Muscle of back (tissue), 11 donors: ENCODE measurements around the gene ANKS1A. TPM values are rescaled to one million over a fixed set of nuclear protein-coding genes. Genes with fewer than 3 reads are reported as not detected.
"Not testable (repeated sequence)": the region's sequence is repeated elsewhere in the genome, so short reads cannot be mapped to it uniquely, and the experiment has no call there.

Experiments
- DNase-seq, 3 donors: peaks; one replicate each; pipeline versions ENCODE4 v3.0.0 to v3.0.0-alpha.2; 2013
- polyA plus RNA-seq, 10 donors: library from polyadenylated mRNA; unstranded; fragments of 120-200 nt; gene quantifications; one replicate each; pipeline ENCODE4 v1.2.1, GENCODE V29; 2013; ENCODE audit not compliant: insufficient read length in 10 of 10

Gene ANKS1A
- polyA plus RNA-seq, 10 donors, result 27.0 to 45.3 (median 34.3) TPM

DNA sequence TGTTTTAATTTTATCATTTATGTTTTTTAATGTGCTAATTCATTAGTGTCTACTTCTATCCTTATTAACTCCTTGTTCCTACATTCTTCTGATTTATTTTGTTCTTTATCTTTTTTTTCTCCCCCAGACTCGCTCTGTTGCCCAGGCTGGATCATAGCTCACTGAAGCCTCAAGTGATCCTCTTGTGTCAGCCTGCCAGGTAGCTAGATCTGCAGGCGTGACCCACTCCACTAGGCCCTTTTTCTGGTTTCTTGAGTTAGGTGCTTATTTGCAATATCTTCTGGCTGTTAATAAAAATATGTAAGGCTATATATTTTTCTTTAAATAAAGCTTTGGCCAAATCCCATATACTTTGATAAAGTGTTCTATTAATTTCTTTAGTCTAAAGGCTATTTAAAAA lies 4.1 kb upstream of the ANKS1A start:
- DNase-seq, result no peak

DNA sequence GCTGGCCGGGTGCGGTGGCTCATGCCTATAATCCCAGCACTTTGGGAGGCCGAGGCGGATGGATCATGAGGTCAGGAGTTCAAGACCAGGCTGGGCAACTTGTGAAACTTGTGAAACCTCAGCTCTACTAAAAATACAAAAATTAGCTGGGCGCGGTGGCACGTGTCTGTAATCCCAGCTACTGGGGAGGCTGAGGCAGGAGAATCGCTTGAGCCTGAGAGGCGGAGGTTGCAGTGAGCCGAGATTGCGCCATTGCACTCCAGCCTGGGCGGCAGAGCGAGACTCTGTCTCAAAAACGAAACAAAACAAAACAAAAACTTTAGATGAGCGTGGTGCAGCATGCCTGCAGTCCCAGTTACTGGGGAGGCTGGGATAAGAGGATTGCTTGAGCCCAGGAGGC lies 3.2 kb upstream of the ANKS1A start:
- not testable (repeated sequence) for DNase-seq

GRCh38 chr6:34887753-34888513 lies 1.1 kb upstream of the ANKS1A start, which contains the start of gene TAF11:
TSS of gene TAF11 (minus strand) at chr6:34888042. CDS start at chr6:34887957, 85 bp downstream.
- peak; percentile 96 to 99 (median 98) for DNase-seq

DNA sequence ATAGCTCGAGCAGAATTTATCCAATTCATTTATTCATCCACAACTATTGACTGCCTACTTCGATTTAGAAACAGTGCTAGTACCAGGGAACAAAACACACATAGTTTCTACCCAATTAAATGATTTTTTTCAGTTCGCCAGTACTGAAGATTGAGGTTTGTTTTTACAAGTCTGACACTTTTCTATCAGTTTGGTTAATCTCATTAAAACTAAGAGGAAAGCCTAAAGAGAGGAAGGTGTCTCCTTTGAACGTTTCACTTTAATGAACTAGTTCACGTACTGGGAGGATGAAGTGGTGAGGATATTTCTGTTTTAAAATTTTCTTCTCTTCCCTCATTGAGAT lies 570 bp upstream of the ANKS1A start:
- DNase-seq, result peak in 1 of 3 donors; percentile 7

GRCh38 chr6:34890533-34890925 lies 1.5 kb downstream of the ANKS1A start:
- peak in 1 of 3 donors; percentile 18 for DNase-seq

- DNase-seq, result no peak
These were observed 2.2 kb downstream of the ANKS1A start for GRCh38 chr6:34891296-34891695.

DNA sequence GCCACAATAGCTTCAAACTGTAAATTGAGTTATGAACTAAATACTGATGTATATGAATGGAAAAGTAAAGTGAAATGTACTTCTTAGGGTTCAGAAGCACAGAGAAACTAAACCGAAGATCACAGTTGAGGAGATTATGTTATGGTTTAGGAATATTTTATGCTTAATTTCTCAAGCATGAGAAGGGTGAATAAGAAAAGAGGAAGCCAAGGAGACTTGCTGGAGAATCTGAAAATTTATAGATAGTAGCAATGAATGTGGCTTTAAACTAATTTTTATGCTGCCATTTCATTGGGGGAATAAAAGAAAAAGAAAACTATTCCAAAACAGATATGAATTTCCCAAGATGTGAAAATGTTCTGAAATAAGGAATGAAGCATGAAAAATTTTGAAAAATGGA lies 5.6 kb downstream of the ANKS1A start:
- no peak for DNase-seq

- DNase-seq, result no peak
These were observed 8.1 kb downstream of the ANKS1A start for GRCh38 chr6:34897130-34897529.

DNA sequence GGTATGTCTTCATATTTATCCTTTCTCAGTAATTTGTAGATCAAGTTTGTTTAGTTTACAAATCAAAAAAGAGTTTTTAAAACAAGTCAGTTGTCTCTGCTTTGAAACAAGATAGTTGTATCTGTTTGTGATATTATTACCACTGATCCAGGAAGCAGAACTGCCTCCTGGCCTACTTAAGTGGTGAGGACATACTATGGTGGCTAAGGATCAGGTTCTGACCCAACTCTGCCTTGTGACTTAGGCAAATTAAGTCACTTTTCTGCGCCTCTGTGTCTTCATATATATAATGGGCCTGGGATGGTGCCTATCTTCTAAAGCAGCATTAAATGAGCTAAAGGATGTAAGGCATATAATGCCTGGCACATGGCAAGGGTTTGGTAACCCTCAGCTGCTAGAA lies 8.7 kb downstream of the ANKS1A start:
- no peak for DNase-seq

DNA sequence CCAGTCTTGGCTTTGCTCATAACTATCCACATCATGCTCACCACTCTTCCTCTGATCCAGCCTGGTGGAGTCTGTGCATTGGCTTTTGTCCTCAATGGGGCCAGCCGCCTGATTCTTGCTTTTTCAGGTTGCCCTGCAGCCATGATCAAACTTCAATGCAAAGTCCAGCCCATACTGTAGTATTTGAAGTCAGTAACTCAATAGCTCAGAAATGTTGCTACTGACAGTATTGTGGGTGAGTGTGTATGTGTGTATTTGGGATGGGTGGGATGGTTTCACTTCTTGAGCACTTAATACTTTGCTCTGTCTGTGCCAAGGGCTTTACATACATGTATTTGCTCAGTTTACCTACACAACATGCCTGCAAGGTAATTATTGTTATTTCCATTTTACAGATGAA lies 10.7 kb downstream of the ANKS1A start:
- not testable (repeated sequence) for DNase-seq

- no peak for DNase-seq
These were observed 11.4 kb downstream of the ANKS1A start for GRCh38 chr6:34900321-34901031.

DNA sequence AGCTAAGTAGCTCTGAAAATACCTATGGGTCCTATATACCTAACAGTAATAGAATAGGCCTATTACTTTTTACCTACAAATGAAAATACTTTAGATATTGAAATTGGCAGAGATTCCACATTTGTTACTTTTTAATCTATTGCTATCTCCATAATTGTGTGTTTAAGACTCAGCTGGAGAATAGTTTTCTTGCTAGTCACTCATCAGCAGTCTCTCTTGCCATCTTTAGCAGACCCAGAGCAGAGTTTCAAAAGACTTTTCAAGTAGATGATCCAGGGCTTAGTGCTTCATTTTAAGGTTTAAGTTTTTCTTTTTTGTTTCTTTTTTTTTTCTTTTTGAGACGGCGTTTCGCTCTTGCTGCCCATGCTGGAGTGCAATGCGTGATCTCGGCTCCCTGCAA lies 12.9 kb downstream of the ANKS1A start:
- DNase-seq, result no peak

- no peak for DNase-seq
These were observed 16.0 kb downstream of the ANKS1A start for GRCh38 chr6:34904990-34905613.

DNA sequence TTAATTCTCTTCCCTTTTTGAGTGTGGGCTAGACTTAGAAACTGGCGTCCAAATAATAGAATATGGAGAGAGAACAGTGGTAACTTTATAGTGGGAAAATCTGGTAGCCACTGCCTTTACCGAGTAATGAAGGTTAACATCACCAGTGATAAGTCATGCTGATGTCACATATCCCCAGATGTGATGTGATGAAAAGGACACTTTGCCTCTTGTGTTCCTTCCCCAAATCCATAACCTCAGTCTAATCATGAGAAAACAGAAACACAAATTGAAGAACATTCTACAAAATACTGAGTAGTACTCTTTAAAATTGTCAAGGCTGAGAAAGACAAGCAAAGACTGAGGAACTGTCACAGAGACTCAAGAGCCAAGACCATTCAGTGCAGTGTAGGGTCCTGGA lies 17.8 kb downstream of the ANKS1A start:
- no peak for DNase-seq

DNA sequence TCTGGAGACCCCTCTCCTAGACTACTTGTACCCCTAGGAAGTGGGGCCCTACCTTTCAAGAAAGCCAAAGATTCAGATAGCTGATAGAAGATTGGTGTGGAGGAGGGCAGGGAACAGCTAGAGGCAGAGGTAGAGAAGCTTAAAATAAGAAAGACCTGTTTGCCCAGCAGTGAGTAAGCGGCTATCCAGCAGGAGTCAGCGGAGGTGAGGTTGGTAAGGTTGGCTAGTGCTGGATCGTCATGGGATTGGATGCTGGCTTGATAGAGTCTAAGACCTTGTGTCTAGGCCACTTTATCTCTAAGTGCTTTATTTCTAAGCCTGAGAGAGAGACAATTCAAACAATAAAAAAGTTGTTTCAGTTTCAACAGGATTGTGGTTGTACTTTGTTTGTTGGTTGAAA lies 19.1 kb downstream of the ANKS1A start:
- DNase-seq, result no peak

DNA sequence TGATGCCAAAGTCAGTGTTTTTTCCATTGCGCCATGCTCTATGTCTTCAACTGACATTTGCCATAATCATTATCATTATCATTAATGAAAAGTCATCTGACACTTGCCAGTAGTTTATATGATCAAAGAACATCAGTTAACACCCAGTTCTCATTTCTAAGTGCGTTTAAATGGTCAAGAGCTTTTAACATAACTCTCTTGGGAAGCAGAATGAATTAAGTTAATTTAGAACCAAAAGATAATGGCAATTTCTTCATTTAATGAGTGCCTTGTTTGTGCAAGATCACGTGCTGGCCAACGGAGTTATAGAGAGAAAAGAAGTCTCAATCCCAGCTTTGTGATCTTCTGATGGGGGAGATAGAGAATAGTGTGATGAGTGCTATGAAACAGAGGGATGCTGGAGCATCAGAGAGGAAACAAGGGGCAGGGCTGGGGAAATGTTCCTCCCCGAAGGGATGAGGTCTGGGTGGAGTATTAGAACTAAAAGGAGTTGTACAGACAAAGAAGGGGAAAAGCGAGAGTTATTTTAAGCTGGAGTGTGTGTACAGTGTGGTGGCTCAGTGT lies 20.3 kb downstream of the ANKS1A start:
- no peak for DNase-seq

DNA sequence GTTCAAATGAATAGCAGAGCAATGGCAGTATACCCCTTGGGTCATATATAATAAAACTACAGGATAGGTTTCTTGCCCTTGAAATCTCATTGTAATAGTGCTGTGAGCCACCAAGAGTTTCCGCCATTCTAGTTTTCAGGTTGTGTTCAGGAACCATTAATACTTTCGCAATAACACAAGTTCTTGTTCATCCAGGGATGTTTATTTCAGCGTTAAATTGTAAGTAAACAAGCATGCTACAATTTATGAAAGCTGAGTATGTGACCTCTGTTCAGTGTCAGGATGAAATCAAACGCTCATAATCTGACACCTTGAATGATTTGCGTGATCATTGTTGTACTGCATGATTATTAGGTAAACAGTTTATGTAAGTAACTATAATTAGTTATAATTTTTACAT lies 22.8 kb downstream of the ANKS1A start:
- no peak for DNase-seq

GRCh38 chr6:34912715-34913464 lies 23.8 kb downstream of the ANKS1A start:
- DNase-seq, result no peak

DNA sequence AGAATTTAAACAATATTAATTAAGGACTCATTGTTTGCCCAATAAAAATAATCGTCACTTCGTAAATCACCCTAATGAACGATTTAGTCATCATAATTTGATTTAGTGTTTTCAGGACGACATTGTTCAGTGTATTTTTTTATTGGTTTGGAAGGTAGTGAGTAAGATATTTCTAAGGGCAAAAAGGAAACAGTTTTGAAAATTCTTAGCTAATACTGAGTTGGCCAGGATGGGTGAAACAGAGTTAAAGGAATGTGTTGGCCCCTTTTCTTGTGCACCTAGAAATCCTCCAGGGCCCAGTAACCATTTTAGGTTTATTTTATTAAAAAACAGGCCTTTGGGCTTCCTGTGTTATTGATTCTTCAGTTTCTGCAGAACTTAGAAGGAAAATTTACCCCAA lies 25.3 kb downstream of the ANKS1A start:
- DNase-seq, result no peak

GRCh38 chr6:34916348-34916967 lies 27.4 kb downstream of the ANKS1A start:
- DNase-seq, result peak in 1 of 3 donors; percentile 26

- no peak for DNase-seq
These were observed 28.7 kb downstream of the ANKS1A start for GRCh38 chr6:34917626-34918285.
